Calu3 (cell line): ENCODE results near the gene IRX3. TPM values are rescaled to one million over a fixed set of nuclear protein-coding genes. Genes with fewer than 3 reads are reported as not detected.

ENCODE experiments used
- BruUV-seq: library from RNA; stranded (reverse); fragments of 400-500 nt; replicated peaks from 2 replicates; lab custom pipeline; 2021; lab: Mats Ljungman, UMichigan
- CTCF ChIA-PET: fragments of 300-600 bp; sonication (Branson Sonifier 250); formaldehyde crosslinking; loops from one replicate; lab custom pipeline; 2022; ENCODE audit warnings: antibody characterized with exemption; lab: Charles Lee
- DNase-seq: peaks from one replicate; pipeline ENCODE4 v3.0.0; 2022
- H3K27ac Mint-ChIP-seq: one replicate; pipeline ENCODE4 v1.8.0; 2022; ENCODE audit warnings: mixed read lengths; ENCODE audit not compliant: unreplicated experiment
- H3K27me3 Mint-ChIP-seq: one replicate; pipeline ENCODE4 v1.8.0; 2022; ENCODE audit warnings: mixed read lengths; ENCODE audit not compliant: unreplicated experiment
- H3K36me3 Mint-ChIP-seq: one replicate; pipeline ENCODE4 v1.8.0; 2022; ENCODE audit warnings: mild to moderate bottlenecking, moderate library complexity, mixed read lengths; ENCODE audit not compliant: insufficient read depth, unreplicated experiment
- H3K4me1 Mint-ChIP-seq: one replicate; pipeline ENCODE4 v1.8.0; 2022; ENCODE audit warnings: mild to moderate bottlenecking, low read depth, mixed read lengths; ENCODE audit not compliant: unreplicated experiment
- H3K4me3 Mint-ChIP-seq: one replicate; pipeline ENCODE4 v1.8.0; 2022; ENCODE audit warnings: mild to moderate bottlenecking, low read depth, moderate library complexity, mixed read lengths; ENCODE audit not compliant: unreplicated experiment
- H3K9me3 Mint-ChIP-seq: one replicate; pipeline ENCODE4 v1.8.0; 2022; ENCODE audit warnings: low read depth, mixed read lengths; ENCODE audit not compliant: unreplicated experiment
- intact Hi-C: fragments of 100-400 bp; cut with micrococcal nuclease; formaldehyde crosslinking; loops from one replicate; pipeline ENCODE4 v1.10.0; 2022; ENCODE audit not compliant: unreplicated experiment
- total RNA-seq: library from RNA; stranded (reverse); gene quantifications from 2 replicates; pipeline ENCODE4 v1.2.3, GENCODE V29; 2022
- TF ChIP-seq, protein P1 (sequence below): fragments of 200-600 bp; IDR thresholded peaks from one replicate; pipeline ENCODE4 v1.8.0; 2022; ENCODE audit warnings: antibody characterized with exemption; ENCODE audit not compliant: unreplicated experiment

IRX3 gene
- total RNA-seq, 1 experiment from 2014 or later, result 5.7 TPM

DNA sequence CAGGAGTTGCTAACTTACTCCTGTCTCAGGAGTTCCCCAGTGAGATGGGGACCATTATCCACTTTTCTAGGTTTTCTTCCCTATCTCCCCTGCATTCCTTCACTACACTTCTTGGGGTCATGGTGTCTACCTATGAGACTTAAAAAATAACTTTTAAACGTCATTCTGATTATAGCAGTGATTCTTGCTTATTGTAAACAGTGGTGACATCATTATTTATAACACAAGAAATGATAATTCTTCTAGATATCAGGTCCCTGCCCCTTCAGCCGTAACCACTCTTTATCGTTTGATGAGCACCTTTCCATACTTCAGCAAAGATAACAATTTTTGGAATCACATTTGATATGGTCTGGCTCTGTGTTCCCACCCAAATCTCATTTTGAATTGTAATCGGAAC lies 27.2 kb upstream of the IRX3 start:
- Mint-ChIP-seq H3K27me3 (peaks cover 91% of the 10 kb centered on the region), H3K36me3 (no peaks in the 10 kb centered on the region), H3K4me3 (no peak overlapping the region), H3K9me3 (no peaks in the 10 kb centered on the region), H3K4me1 (no peaks in the 10 kb centered on the region), H3K27ac (no peak overlapping the region)
- BruUV-seq, result no TSS peak
- CTCF ChIA-PET, result no interaction called here
- no peak for DNase-seq
- TF ChIP-seq, protein P1, sequence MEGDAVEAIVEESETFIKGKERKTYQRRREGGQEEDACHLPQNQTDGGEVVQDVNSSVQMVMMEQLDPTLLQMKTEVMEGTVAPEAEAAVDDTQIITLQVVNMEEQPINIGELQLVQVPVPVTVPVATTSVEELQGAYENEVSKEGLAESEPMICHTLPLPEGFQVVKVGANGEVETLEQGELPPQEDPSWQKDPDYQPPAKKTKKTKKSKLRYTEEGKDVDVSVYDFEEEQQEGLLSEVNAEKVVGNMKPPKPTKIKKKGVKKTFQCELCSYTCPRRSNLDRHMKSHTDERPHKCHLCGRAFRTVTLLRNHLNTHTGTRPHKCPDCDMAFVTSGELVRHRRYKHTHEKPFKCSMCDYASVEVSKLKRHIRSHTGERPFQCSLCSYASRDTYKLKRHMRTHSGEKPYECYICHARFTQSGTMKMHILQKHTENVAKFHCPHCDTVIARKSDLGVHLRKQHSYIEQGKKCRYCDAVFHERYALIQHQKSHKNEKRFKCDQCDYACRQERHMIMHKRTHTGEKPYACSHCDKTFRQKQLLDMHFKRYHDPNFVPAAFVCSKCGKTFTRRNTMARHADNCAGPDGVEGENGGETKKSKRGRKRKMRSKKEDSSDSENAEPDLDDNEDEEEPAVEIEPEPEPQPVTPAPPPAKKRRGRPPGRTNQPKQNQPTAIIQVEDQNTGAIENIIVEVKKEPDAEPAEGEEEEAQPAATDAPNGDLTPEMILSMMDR, result no peak
- intact Hi-C loops, result no loop called here

DNA sequence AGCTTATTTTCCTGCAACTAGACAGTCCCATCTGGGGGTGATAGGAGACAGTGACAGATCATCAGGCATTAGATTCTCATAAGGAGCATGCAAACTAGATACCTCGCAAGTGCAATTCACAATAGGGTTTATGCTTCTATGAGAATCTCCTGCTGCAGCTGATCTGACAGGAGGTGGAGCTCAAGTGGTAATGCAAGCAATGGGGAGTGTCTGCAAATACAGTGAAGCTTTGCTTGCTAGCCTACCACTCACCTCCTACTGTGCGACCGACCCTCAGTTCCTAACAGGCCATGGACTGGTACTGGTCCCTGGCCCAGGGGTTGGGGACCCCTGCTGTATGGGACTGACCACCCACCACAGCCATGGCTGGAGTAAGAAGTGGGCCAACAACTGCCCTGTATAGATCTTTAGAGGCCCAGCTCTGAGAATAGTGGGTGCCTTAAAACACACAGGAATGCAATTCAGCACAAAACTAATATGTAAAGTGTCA lies 26.0 kb upstream of the IRX3 start:
- Mint-ChIP-seq H3K4me3 (no peak overlapping the region), H3K27ac (no peak overlapping the region), H3K4me1 (no peaks in the 10 kb centered on the region), H3K36me3 (no peaks in the 10 kb centered on the region), H3K27me3 (peaks cover 89% of the 10 kb centered on the region), H3K9me3 (no peaks in the 10 kb centered on the region)
- BruUV-seq, result no TSS peak
- intact Hi-C loops, result no loop called here
- CTCF ChIA-PET, result no interaction called here
- TF ChIP-seq, protein P1, result no peak
- DNase-seq, result no peak

DNA sequence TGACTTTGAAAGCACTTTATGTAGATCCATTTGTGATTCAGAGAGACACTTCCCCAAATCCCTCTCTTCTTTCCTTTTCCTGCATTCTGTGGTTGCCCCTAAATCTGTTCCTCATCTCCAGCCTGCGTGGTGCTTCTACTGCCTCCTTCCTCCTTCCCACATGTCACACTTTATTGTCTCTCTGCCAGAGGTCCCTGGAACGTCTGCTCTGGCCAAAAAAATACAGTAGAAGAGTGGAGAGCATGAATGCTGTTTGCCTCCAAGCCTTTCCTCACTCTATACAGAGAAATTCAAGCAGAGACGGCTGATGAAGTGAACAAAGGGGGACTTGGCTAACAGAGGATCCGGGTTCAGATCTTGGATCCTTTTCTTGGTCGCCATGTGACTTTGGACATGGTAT lies 22.8 kb upstream of the IRX3 start:
- Mint-ChIP-seq H3K4me3 (no peak overlapping the region), H3K36me3 (no peaks in the 10 kb centered on the region), H3K4me1 (no peaks in the 10 kb centered on the region), H3K27me3 (peaks cover 77% of the 10 kb centered on the region), H3K27ac (no peak overlapping the region), H3K9me3 (peaks cover 2% of the 10 kb centered on the region)
- no TSS peak for BruUV-seq
- CTCF ChIA-PET, result no interaction called here
- no peak for DNase-seq
- intact Hi-C loops, result no loop called here
- TF ChIP-seq, protein P1, result no peak

DNA sequence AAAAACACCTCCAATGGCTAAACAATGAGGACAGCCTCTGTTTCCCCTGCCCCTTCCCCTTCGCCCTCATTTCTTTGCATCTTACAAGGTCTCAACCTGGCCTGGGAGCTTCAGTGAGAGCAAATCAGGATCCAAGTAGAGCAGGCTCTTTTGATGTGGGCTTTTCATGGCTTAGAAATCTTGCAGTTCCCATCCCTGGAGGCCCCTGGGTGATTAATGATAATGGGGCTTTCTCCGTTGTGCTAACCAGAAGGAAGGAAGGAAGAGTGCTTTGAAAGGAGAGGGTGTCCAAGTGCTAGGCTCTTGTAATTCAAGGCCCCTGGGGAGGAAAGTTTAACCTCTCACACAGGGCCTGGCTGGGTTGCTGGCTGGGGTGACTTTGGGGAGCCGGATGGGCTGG lies 18.5 kb upstream of the IRX3 start:
- Mint-ChIP-seq H3K4me1 (no peaks in the 10 kb centered on the region), H3K36me3 (no peaks in the 10 kb centered on the region), H3K27me3 (peaks cover 42% of the 10 kb centered on the region), H3K27ac (no peak overlapping the region), H3K9me3 (peaks cover 2% of the 10 kb centered on the region), H3K4me3 (no peak overlapping the region)
- intact Hi-C loops, result no loop called here
- BruUV-seq, result no TSS peak
- TF ChIP-seq, protein P1, result no peak
- CTCF ChIA-PET, result no interaction called here
- no peak for DNase-seq
